ENCODE data around the gene OSER1. TPM values are rescaled to one million over a fixed set of nuclear protein-coding genes. Genes with fewer than 3 reads are reported as not detected.

The OSER1 gene
- total and polyA plus RNA-seq, 2 donors (not counting 1 experiment from before 2014, with no cell fraction given) = 50.9 to 73.2 TPM

DNA sequence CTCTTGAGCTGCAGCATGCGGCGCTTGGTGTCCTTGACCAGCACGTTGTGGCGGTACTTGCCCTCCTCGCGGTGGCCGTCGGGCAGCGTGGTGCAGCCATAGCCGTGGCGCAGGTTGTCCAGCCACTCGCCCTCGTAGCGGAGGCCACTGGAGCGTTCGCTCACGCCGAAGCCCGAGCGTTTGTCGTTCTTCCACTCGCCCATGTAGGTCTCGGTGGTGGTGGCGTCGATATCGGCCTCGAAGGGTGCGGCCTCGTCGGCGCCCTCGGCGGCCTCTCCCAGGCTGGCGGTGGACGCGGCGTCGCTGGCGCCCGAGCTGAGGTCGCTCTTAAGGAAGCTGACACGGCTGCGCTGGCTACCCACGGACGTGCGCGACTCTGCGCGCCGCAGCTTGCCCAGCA, 50.9 kb downstream of the OSER1 start:
- no peaks in the 10 kb centered on the region for H3K27me3 ChIP-seq (ENCODE audit: control insufficient read depth, insufficient read depth, low read length)
- no peaks in the 10 kb centered on the region for H3K36me3 ChIP-seq (ENCODE audit: control insufficient read depth, insufficient read depth, low read length)
- H3K4me2 ChIP-seq (ENCODE audit: extremely low read depth, insufficient read depth, low read length) = no peak overlapping the region
- TF ChIP-seq, protein P1, sequence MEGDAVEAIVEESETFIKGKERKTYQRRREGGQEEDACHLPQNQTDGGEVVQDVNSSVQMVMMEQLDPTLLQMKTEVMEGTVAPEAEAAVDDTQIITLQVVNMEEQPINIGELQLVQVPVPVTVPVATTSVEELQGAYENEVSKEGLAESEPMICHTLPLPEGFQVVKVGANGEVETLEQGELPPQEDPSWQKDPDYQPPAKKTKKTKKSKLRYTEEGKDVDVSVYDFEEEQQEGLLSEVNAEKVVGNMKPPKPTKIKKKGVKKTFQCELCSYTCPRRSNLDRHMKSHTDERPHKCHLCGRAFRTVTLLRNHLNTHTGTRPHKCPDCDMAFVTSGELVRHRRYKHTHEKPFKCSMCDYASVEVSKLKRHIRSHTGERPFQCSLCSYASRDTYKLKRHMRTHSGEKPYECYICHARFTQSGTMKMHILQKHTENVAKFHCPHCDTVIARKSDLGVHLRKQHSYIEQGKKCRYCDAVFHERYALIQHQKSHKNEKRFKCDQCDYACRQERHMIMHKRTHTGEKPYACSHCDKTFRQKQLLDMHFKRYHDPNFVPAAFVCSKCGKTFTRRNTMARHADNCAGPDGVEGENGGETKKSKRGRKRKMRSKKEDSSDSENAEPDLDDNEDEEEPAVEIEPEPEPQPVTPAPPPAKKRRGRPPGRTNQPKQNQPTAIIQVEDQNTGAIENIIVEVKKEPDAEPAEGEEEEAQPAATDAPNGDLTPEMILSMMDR (conservative IDR thresholded peaks at IDR 0.05 in 1 of 2, IDR thresholded peaks at IDR 0.05 in 1 of 2; ENCODE audit: low read depth in 1 of 2, low read length in 2 of 2) = no peak
- no peak for TF ChIP-seq EZH2 (IDR thresholded peaks at IDR 0.05; ENCODE audit: low read length, missing control alignments)
- H3K9ac ChIP-seq (ENCODE audit: insufficient read depth, low read length) = no peak overlapping the region
- H3K4me1 ChIP-seq (ENCODE audit: control insufficient read depth, extremely low read depth, insufficient read depth, low read length) = no peaks in the 10 kb centered on the region
- H3K4me3 ChIP-seq (replicated peaks in 1 of 4; ENCODE audit: control extremely low read depth in 1 of 4, insufficient read depth in 1 of 4, low read depth in 3 of 4, low read length in 4 of 4) = no peak overlapping the region
- H3K79me2 ChIP-seq (ENCODE audit: control insufficient read depth, insufficient read depth, low read length) = no peaks in the 10 kb centered on the region
- H3K27ac ChIP-seq (ENCODE audit: insufficient read depth, low read length) = no peak overlapping the region
- no peaks in the 10 kb centered on the region for H4K20me1 ChIP-seq (ENCODE audit: control insufficient read depth, extremely low read depth, insufficient read depth, low read length)
- H3K9me3 ChIP-seq (ENCODE audit: control insufficient read depth, insufficient read depth, low read depth, low read length) = no peaks in the 10 kb centered on the region
- H2AFZ ChIP-seq (ENCODE audit: low read length) = no peak overlapping the region
- no peak for DNase-seq (ENCODE audit: low read depth in 2 of 2)

GRCh38 chr20:44159125-44159524, 51.4 kb downstream of the OSER1 start:
- H3K4me1 ChIP-seq (ENCODE audit: control insufficient read depth, extremely low read depth, insufficient read depth, low read length) = no peaks in the 10 kb centered on the region

DNA sequence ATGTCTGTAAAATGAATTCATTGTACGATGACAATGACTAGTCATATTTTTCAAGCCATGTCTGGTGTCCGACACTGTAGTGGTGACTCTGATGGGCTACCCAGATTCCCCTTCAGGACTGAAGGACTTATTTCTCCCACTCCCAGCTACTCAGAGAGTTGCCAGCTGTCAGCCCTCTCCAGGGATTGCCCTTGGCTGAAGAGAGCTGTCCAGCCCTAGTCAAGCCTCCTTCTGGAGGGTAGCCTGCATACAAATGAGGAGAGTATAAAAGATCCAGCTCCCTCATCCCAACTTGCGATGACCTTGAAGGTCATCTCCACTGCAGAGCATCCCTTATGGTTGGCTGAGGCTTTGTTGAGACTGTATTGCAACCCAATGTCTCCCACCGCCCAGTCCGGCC, 53.5 kb downstream of the OSER1 start:
- H3K4me3 ChIP-seq (replicated peaks in 1 of 4; ENCODE audit: control extremely low read depth in 1 of 4, insufficient read depth in 1 of 4, low read depth in 3 of 4, low read length in 4 of 4) = no peak overlapping the region
- H3K9me3 ChIP-seq (ENCODE audit: control insufficient read depth, insufficient read depth, low read depth, low read length) = no peaks in the 10 kb centered on the region
- H3K4me1 ChIP-seq (ENCODE audit: control insufficient read depth, extremely low read depth, insufficient read depth, low read length) = no peaks in the 10 kb centered on the region
- no peaks in the 10 kb centered on the region for H3K27me3 ChIP-seq (ENCODE audit: control insufficient read depth, insufficient read depth, low read length)
- no peaks in the 10 kb centered on the region for H3K79me2 ChIP-seq (ENCODE audit: control insufficient read depth, insufficient read depth, low read length)
- DNase-seq (ENCODE audit: low read depth in 2 of 2) = no peak
- TF ChIP-seq EZH2 (IDR thresholded peaks at IDR 0.05; ENCODE audit: low read length, missing control alignments) = no peak
- TF ChIP-seq, protein P1 (conservative IDR thresholded peaks at IDR 0.05 in 1 of 2, IDR thresholded peaks at IDR 0.05 in 1 of 2; ENCODE audit: low read depth in 1 of 2, low read length in 2 of 2) = no peak
- H3K27ac ChIP-seq (ENCODE audit: insufficient read depth, low read length) = no peak overlapping the region
- H3K9ac ChIP-seq (ENCODE audit: insufficient read depth, low read length) = no peak overlapping the region
- H3K36me3 ChIP-seq (ENCODE audit: control insufficient read depth, insufficient read depth, low read length) = no peaks in the 10 kb centered on the region
- H2AFZ ChIP-seq (ENCODE audit: low read length) = no peak overlapping the region
- no peak overlapping the region for H3K4me2 ChIP-seq (ENCODE audit: extremely low read depth, insufficient read depth, low read length)
- H4K20me1 ChIP-seq (ENCODE audit: control insufficient read depth, extremely low read depth, insufficient read depth, low read length) = no peaks in the 10 kb centered on the region

More at GRCh38 chr20:44159125-44159524, 51.4 kb downstream of the OSER1 start:
- no peaks in the 10 kb centered on the region for H3K79me2 ChIP-seq (ENCODE audit: control insufficient read depth, insufficient read depth, low read length)
- no peak for DNase-seq (ENCODE audit: low read depth in 2 of 2)
- no peak overlapping the region for H3K4me2 ChIP-seq (ENCODE audit: extremely low read depth, insufficient read depth, low read length)
- H3K9ac ChIP-seq (ENCODE audit: insufficient read depth, low read length) = no peak overlapping the region
- H3K4me3 ChIP-seq (replicated peaks in 1 of 4; ENCODE audit: control extremely low read depth in 1 of 4, insufficient read depth in 1 of 4, low read depth in 3 of 4, low read length in 4 of 4) = no peak overlapping the region
- H3K9me3 ChIP-seq (ENCODE audit: control insufficient read depth, insufficient read depth, low read depth, low read length) = no peaks in the 10 kb centered on the region
- no peak overlapping the region for H3K27ac ChIP-seq (ENCODE audit: insufficient read depth, low read length)
- no peaks in the 10 kb centered on the region for H3K36me3 ChIP-seq (ENCODE audit: control insufficient read depth, insufficient read depth, low read length)
- no peak overlapping the region for H2AFZ ChIP-seq (ENCODE audit: low read length)
- H3K27me3 ChIP-seq (ENCODE audit: control insufficient read depth, insufficient read depth, low read length) = no peaks in the 10 kb centered on the region
- TF ChIP-seq, protein P1 (conservative IDR thresholded peaks at IDR 0.05 in 1 of 2, IDR thresholded peaks at IDR 0.05 in 1 of 2; ENCODE audit: low read depth in 1 of 2, low read length in 2 of 2) = no peak
- TF ChIP-seq EZH2 (IDR thresholded peaks at IDR 0.05; ENCODE audit: low read length, missing control alignments) = no peak
- H4K20me1 ChIP-seq (ENCODE audit: control insufficient read depth, extremely low read depth, insufficient read depth, low read length) = no peaks in the 10 kb centered on the region
